GM04504 (cell line): ENCODE results near the gene SEC22A.

Experiments
- DNase-seq: peaks from one replicate; pipeline ENCODE4 v3.0.0-alpha.2; 2012; ENCODE audit warnings: low read depth

Gene SEC22A

DNA sequence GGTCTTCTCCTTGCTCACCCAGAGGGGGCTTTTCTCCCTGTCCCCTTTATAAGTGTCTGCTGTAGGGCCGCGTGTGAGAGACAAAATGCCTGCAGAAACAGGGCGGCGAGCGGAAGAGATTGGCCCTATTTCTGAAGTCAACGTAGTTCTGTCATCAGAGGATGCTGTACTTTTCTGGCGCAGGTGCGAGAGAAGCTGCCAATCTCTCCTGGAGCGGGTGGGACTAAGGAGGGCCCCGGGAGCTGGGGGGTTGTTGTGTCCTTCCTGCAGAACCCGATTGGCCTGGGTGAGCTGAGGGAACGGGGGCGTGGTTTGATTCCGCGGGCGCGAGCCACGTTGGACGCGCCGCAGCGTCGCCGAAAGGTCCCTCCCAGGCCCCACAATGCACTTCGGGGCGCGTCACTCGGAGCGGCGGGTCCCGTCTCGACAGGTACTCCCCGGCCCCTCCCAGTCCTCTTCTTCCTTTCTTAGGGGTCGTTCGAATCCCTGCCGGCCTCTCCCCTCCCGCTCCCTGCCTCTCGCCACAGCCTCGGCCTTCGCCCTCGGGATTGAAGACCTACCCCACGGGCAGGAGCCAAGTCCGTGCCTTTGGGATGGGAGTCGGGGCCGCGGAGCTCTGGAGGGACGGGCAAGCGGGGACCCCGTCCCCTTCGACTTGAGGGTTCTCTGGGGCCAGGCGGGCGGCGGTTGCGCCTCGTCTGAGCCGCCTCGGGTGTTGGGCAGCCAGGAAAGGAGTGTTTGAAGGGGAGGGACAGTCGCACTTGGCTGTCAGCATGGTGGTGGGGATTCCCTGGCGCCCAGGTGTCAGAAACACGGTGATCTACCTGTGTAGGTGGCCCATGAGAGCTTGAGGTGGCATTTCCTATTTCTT, at the start of gene SEC22A:
TSS of gene SEC22A (plus strand) at position 387 of the 871 bp plus-strand sequence. CDS start 7,275 bp downstream, outside the sequence.
- peak; percentile 77 for DNase-seq

GRCh38 chr3:123152687-123153086, 49.1 kb upstream of the SEC22A start:
- DNase-seq: no peak

DNA sequence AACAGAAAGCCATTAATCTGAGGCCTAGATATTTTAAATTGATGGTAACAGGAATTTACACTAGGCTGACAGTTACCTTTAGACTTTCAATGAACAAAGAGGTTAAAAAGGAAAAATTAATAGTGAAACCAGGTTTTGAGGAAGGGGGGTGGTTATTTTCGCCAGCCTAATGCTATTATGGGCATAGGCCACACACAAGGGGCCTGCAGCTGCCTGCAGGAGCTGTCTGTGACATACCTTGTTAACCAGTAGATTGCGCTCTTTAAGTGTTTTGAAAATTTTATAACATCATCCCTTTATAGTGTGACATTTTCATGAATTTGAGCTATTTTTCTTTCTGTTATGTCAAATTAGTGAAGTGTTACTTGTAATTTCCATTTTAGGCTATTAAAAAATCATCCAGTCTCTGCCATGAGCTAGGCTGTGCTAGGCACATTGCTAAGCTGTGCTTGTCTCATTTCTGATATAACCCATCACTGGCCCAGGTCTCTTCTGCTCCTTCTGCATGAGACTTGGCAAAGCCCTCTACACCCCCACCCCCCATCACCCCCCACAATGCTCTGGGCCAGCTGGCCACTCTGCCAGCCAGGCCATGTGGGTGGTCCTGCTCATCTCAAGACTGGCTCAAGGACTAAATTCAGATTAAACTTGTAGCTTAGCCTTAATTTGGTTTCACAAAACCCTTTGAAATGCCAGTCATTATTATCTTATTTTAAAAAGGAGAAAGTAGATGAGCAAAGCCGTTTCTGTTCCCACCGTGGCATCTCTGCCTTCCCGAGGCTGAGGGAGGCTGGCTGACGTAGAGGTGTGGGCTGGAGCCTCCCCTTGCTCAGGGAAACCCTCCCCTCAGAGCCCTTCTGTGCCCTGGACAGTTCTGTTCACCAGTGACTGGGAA, 48.4 kb upstream of the SEC22A start:
- DNase-seq: no peak

- no peak for DNase-seq
These were observed 47.4 kb upstream of the SEC22A start for GRCh38 chr3:123154020-123154985.

- no peak for DNase-seq
These were observed 46.2 kb upstream of the SEC22A start for GRCh38 chr3:123155471-123156011.

GRCh38 chr3:123156276-123156995, 45.3 kb upstream of the SEC22A start:
- DNase-seq: no peak

- DNase-seq: no peak
These were observed 44.5 kb upstream of the SEC22A start for GRCh38 chr3:123157209-123157597.

GRCh38 chr3:123157598-123158287, 44.0 kb upstream of the SEC22A start:
- no peak for DNase-seq

- DNase-seq: no peak
These were observed 43.4 kb upstream of the SEC22A start for GRCh38 chr3:123158330-123158729.

DNA sequence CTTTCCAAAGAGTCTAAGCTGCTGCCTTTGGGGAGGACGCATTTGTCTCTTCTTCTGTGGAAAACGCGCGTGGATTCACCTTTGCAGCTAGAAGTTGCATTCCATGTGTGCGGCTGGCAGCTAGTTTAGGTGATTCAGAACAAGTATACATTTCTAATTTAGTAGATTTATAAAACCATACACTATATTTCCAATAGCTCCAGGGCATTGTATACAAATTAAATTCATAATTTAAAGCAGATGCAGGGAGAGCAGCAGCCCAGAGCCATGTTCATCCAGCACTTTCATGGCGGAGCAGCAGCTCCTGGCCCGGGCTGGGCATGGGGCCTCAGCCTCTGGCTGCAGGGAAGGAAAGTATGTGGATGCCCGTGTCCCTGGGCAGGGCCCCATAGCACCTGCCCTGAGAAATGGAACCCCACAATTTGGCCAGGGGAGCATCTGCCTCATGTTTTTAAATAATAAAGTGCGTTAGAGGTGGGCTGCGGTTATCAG, 42.8 kb upstream of the SEC22A start:
- DNase-seq: no peak

DNA sequence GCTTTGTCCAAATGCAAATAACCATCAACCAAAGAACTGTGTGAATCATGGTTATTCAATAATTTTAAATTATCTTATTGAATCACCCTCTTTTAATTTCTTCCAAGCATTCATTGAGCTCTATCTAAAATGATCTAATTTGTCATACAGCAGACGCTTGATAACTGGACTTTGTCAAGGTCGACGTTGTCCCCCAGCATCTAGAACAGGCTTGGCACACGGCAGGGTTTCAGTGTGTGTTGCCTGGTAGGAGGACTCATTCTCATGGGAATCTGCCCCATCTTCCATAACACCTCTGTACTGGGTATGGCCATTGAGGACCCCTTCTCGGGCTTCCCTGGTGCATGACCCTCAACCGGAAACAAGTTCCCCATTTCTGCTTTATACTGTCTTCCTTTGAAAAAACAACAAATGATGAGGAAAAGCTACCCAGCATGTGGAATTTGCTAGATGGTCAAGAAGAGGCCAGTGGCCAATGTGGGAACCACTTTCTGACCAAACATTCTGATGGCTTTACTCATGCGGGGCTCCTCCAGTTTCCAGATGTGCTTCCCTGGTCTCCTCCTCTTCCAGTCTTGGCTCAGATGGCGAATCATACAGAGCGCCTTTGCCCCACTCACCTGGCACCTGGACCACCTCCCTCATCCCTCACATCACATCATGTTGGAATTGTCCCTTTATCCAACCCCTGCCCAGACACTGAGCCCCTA, 41.7 kb upstream of the SEC22A start:
- peak; percentile 16 for DNase-seq

DNA sequence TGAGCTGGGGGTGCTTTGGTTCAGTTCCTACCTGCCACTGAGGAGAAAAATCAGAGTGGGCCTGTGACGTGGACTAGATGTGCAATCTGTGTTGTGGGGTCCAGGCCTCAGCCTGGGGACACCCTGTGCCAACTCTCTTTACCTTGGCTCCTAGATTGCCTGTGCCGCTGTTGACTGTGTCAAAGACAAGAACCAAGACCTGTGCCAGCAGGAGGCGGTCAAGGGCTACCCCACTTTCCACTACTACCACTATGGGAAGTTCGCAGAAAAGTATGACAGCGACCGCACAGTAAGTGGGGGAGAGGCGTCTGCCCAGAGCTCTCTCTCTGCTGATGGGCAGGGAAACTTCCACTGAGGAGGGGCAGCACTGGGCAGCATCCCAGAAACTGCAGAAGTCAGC, 40.6 kb upstream of the SEC22A start:
- DNase-seq: no peak

- DNase-seq: no peak
These were observed 38.6 kb upstream of the SEC22A start for GRCh38 chr3:123163141-123163540.

GRCh38 chr3:123165163-123165562, 36.6 kb upstream of the SEC22A start:
- DNase-seq: no peak

GRCh38 chr3:123167686-123168085, 34.1 kb upstream of the SEC22A start:
- DNase-seq: no peak

DNA sequence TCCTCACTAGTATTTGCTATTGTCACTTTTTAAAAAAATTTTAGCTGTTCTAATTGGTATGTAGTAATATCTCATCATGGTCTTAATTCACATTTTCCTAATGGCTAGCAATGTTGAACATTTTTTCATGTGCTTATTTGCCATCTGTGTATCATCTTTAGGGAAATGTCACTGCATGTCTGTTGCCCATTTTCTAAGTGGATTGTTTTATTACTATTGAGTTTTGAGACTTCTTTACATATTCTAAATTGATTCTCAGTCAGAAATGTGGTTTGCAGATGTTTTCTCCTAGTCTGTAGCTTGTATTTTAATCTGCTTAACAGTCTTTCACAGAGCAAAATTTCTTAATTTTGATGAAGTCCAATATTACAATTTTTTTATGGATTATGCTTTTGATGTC, 33.6 kb upstream of the SEC22A start:
- DNase-seq: no peak

DNA sequence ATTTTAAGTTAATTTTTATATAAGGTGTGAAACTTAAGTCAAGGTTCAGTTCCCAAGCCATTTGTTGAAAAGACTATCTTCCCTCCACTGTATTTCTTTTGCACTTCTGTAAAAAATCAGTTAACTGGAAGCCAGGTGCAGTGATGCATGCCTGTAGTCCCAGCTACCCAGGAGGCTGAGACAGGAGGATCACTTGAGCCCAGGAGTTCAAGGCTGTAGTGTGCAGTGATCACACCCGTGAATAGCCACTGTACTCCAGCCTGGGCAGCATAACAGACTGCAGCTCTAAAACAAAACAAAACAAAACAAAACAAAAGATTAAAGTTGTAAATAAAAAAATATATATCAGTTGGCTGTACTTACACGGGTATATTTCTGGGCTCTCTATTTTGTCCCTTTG, 33.1 kb upstream of the SEC22A start:
- no peak for DNase-seq

GRCh38 chr3:123169492-123169929, 32.2 kb upstream of the SEC22A start:
- no peak for DNase-seq

- DNase-seq: no peak
These were observed 31.8 kb upstream of the SEC22A start for GRCh38 chr3:123169930-123170329.
